RPMI7951 (cell line): ENCODE results near the gene DNAH17. TPM values are rescaled to one million over a fixed set of nuclear protein-coding genes. Genes with fewer than 3 reads are reported as not detected.

Source experiments
- DNase-seq: peaks from one replicate; pipeline ENCODE4 v3.0.0-alpha.2; 2012; ENCODE audit warnings: low read depth
- total RNA-seq: library from RNA; depleted of rRNA; stranded (reverse); fragments of >200 nt; shearing (Covaris generic); gene quantifications from 2 replicates; pipeline ENCODE4 v1.2.3, GENCODE V29; 2014

Gene DNAH17
- total RNA-seq, 1 experiment from 2014 or later, result 0.12 TPM

DNA sequence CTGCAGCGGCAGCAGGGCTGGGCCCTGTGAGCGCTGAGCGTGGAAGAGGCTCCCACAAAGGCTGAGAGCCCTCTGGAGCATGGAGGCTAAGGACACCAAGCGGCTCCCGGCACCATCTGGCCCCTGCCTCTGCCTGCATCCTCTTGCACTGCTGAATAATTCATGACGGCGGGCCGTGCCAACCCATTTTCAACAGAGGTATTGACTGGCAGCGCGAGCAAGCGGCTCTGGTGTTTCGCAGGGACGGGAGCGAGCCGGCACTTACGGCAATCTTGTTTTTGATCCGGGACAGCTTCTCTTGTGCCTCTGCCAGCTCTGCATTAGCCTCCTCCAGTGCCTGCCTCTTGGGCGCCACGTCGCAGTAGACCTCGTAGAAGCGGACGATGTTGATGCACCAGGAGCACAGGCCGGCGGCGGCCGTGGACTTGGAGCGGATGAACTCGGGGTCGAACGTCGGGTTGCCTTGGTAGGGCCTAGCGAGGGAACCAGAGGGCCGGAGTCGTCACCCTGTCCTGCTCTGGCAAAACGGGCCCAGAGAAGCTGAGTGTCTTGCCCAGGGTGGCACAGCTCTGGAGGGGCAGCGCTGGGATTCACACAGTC, 118.4 kb downstream of the DNAH17 start:
- DNase-seq, result no peak

DNA sequence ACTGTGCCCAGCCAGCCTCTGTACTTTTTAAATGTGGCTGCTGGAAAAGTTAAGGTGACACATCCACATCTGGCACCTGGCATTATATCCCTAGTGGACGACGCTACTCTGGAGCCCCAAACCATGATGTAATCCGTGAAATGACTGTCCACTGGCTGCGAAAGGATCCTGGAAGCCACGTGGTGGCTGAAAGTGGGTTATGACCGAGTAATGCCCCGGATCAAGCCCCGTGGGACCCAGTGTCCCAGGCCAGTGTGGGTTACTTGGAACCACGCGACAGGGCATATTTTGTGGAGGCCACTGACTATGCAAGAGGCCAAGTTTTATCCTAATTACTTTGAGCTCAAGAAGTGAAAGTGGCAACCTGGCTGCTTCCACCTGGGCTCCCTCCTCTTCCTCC, 119.1 kb downstream of the DNAH17 start:
- no peak for DNase-seq

DNA sequence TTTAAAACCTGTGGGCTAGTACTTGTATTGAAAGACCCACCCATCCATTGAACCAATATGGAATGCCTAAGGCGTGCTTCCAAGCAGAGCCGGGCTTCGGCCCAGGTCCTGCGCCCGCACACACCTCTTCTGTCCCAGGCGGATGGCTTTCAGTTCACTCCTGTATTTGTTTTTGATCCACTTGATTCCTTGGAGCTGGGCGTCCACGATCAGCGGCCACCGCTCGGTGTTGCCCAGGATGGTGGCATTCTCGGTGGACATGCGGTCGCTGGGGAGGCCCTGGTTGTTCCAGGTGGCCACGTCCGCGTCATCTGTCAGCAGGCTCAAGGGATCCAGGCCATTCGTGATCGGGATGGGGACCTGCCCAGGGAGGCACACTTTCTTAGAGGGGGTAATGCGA, 122.8 kb downstream of the DNAH17 start:
- DNase-seq, result no peak

DNA sequence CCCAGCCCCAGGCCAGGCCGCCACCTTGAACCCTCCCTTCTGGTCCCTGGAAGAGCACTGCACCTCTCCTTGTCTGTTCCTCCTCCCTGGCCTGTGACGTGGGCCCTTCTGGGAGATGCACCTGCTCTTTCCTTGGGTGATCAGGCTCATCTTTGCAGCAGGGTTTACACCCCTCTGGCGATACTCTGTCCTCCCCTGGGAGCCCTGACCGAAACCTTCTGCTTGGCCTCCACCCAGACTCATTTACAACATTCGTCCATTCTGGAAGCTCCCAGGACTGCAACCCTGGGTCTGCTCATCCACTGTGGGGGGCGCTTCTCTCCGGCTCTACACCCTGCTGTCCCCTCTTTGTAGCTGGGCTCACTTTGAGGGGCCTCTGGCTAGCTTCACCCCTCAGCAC, 125.4 kb downstream of the DNAH17 start:
- no peak for DNase-seq

DNA sequence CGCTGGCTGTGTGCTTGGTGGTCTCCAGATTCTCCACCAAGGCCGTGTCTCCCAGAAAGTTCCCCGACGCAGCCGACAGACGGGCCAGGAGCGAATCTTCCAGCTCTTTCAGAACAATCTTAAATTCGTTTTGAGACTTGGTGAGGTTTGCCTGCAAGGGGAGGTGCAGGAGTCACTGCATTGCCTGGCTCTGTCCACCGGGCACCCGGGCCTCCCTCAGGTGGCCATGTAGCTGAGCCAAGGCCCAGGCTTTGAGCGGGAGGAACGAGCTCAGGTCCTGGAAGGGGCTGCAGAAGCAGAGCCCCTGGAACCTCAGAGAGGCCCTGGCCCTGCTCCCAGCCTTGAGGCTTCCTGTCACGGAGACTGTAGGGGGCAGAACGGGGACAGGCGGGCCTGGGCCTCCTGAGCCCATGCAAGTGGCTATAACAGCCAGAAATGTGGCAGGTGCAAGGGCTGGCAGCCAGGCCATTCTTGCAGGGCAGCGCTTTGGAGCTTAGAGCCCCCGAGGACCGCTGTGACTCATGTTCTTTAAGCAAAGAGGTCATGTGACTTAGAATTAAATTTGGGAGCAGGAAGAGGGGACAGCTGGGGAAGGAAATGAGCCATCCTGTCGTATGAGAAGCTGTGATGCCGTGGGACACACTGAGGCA, 126.4 kb downstream of the DNAH17 start:
- peak; percentile 23 for DNase-seq

DNA sequence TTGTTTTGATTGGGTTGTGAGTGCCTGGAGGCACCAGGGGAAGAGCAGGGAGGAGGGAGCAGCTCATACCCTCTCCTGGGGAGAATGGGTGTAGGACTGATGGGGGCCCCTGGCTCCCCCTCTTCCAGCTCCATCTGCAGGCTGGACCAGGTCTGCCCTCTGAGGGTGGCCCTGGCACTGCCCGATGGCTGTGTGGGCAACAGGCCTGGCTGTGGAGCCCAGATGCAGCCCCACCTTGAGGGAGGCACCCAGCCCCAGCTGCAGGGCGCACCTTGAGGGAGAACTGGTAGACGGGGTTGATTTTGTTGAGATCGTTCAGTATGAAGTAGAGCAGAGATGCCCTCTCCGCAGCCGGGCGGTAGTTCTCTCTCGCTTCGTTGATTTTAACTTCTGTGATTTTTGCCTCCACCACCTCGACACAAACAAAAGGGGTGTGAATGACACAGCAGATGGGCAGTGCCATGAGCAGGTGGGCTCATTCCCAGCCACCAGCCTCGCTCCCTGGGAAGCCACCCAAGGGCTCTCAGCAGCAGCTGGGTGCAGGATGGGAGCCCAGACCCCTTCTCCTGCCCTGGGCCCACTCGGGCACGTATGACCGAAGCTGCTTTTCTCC, 127.1 kb downstream of the DNAH17 start:
- no peak for DNase-seq

DNA sequence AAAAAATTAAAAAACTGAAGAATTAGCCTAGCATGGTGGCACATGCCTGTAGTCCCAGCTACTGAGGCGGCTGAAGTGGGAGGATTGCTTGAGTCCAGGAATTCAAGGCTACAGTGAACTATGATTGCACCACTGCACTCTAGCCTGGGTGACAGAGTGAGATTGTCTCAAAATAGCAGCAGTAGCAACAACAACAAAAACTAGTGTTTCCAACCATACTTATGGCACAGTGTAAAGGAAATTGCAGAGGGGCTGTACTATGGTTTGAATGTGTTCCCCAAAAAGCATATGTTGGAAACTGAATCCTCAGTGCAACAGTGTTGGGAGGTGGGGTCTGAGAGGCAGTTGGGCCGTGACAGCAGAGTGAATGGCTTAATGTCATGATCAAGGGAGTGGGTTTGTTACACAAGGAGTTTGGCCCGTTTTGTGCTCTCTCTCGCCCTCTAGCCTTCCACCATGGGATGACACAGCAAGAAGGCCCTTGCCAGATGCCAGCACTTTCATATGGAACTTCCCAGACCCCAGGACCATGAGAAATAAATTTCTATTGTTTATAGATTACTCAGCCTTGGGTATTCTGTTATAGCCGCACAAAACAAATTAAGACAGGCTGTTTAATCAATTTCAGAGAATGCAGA, 128.7 kb downstream of the DNAH17 start:
- DNase-seq, result no peak

DNA sequence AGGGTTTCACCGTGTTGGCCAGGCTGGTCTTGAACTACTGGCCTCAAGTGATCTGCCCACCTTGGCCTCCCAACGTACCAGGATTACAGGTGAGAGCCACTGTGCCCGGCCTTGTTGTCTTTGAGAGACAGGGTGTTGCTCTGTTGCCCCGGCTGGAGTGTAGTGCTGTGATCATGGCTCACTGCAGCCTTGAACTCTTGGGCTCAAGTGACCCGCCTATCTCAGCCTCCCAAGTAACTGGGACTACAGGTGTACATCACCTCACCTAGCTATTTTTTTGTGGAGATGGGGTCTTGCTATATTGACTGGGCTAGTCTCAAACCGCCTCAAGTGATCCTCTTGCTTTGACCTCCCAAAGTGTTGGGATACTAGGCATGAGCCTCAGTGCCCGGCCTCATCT, 130.4 kb downstream of the DNAH17 start:
- no peak for DNase-seq

DNA sequence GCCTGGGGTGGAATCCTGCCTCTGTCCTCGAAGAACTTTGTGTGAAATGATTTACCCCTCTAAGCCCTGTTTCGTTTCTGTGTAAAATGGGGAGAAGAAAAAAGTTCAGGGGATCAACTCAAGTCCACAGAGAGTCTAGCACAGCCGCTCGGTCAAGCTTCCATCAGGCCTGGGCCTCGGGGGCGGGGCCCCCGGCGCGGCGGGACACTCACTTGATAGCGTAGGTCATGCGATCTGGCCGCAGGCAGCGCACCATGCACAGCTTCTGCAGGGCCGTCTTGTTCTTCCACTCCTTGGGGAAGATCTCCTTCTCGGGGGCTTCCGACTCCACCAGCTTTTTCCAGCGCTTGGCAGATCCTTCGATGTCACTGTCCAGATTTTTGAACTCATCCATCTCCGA, 132.8 kb downstream of the DNAH17 start:
- no peak for DNase-seq

DNA sequence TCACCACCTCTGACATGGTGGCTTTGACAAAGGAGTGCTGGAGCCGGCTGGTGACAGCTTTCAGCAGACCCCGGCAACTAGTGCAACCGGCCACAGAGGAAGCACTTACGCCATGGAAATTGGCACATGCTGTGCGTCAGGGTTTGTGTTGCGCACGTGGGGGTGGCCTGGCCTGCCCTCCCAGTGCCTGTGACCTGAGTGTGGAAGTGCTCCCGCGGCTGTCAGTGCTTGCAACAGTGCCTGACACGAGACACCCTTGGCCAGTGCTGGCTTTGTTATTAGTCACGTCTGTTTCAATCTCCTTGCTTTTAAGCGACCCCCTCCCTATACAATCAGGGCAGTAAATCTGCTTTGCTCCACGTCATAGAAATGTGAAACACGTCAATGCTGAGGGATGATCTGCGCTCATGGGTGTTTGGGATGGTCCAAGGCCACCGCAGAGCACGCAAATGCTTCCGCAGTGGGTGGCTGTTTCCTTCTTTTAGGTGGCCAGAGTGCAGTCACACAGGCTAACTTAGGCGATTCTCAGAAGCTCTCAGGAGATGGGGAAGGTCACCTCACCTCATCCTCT, 134.5 kb downstream of the DNAH17 start:
- no peak for DNase-seq

DNA sequence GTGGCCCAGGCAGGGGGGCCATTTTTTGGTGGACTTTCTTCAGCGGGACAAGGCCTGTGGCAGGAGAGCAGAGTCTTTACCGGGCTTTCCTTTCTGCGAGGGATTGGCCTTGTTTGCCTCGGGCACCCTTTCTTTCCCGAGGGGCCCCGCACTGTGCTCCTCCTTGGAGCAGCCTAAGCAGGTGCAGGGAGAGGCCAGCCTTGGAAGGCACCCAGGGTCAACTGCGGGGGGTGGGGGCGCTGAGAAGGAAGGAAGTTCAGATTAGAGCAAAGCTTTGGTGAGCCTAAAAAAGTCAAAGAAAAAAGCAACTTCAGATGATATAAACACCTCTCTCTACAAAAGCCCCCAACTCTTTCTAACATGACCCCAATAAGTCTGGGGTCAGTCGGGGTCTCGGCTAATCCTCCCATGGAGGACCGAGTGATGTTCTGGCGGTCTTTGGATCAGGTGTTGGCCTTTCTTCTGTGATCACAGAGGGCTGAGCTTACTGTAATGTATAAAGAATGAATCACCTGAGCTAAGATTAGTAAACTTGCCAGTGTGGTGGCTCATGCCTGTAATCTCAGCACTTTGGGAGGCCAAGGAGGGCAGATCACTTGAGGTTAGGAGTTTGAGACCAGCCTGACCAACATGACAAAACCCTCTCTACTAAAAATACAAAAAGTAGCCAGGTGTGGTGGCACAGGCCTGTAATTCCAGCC, 135.8 kb downstream of the DNAH17 start:
- no peak for DNase-seq

DNA sequence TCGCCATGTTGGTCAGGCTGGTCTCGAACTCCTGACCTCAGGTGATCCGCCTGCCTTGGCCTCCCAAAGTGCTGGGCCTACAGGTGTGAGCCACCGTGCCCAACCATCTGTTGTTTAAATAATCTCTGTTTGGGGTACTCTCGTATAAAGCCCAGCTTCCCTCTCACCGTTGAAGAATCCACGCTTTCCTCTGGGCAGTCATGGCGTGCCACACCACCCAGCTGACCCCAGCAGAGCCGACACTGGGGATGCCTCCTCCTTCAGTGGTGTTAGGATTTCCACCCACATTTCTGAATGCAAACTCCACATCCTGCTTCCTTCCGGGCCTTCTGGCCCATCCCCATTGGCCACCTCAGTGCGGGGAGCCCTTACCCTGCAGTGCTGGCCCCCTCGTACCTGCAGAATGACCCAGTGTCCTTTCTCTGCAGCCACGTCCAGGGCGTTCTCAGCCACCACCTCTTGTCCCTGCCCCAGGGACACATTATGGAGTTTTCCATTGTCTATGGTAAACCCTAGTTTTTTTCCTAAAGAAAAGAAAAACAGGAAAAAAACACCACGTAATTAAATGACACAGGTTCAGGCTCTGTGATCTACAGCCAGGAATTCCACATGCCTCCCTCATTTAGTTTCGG, 138.4 kb downstream of the DNAH17 start:
- DNase-seq, result no peak

DNA sequence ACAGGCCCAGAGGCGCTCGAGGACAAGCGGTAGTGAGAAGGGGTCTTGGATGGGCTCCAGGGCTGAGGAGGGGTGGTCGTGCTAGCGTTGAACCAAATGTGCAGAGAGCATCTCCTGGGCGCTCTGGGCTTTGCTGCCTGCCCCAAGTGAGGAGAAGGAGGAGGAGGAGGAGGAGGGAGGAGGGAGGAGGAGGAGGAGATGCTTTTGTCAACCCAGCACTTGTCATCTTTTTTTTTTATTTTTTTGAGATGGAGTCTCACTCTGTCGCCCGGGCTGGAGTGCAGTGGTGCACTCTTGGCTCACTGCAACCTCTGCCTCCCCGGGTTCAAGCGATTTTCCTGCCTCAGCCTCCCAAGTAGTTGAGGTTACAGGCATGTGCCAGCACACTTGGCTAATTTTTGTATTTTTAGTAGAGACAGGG, 138.9 kb downstream of the DNAH17 start:
- DNase-seq, result no peak

DNA sequence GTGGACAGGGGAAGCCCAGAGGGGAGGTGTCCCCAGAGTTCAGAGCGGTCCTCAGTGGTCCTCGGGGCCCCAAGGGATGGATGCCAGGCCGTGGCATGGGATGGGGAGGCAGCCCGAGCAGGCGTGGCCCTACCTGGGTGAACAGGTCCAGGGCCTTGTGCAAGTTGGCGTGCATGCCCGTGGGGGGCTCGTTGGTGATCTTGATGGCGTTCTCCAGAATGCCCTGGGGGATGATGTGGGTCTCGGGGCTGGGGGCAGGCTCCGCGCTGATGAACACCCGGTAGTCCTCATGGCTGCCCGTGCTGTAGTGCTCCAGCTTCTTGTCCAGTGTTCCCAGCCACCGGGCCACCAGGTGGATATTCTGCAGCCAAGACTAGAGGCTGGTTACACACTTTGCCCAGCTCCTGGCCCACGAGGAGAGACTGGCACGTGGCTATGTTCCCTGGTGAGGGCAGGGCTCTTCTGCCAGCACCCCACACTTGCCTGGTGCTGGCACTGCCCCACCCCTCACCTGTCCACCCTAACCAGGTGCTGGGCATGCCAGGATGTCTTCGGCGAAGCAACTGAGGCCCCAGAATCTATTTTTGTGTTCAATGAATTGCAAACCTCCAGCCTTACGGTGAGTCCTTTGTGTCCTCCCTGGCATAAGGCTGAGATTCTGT, 139.6 kb downstream of the DNAH17 start:
- DNase-seq, result no peak

DNA sequence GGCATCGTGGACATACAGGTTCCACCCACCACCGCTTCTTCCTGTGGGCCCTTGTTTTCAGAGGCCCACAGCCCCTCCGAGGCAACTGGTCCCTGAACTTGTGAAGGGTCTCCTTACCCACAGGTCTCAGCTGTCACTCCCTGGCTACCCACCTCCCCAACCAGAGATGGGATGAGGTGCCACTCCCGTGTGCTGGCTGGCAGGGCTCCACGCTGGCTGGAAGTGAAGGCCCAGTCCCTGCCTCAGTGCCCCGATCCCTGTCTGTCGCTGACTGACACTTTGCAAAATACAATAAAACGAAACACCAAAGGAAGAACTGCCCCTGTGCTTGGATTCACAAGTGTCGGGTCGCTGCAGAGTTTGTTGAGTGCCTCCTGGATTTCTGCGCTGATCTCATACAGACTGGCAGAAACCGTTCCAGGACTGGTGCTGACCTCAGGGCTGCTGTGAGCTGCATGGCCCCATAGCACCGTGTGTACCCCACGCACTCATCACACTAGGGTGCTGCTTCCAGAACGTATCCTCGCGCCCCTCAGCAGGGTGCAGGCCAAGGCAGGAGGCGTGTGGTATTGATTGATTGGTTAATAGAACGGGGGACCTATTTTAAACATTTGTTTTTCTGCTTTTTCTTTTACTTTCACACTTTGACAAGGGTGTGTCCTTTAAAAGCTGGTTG, 141.7 kb downstream of the DNAH17 start:
- no peak for DNase-seq

DNA sequence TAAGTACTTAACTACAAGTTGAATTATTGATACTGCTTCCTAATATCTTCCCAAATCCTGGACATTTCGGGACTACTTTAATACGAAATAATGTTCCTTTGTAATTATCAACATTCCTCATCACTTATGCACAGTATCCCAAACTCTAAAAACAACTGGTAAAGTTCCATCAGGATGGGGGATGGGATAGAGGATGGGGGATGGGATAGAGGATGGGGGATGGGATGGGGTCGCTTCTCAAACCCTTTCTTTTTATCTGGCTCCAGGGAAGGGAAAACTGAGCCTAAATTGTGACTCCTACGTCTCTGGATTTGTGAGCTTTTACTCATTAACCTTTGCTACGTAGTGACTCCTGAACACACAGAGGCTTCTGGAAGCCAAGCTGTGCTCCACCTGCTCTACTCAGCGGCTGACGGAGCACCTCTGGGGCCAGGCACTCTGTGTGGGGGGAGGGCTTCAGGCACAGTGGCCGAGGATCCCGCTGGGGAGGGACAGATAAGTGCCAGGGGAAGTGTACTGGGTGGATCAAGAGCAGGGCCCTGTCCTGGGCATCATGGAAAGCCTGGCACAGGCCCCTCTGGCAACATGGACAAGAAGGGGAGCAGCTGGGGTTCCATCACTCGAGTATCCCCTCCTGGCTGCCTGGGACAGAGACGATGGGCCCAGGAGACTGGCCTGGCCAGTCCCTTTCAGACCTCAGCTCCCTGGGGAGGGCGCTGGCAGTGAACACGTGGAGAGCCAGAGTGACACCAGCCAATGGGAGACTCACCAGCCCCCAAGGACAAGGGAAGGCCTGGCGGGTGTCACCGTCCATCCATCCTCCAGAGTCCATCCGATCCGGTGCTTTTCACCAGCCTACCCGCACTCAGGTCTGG, 142.5 kb downstream of the DNAH17 start:
- no peak for DNase-seq

DNA sequence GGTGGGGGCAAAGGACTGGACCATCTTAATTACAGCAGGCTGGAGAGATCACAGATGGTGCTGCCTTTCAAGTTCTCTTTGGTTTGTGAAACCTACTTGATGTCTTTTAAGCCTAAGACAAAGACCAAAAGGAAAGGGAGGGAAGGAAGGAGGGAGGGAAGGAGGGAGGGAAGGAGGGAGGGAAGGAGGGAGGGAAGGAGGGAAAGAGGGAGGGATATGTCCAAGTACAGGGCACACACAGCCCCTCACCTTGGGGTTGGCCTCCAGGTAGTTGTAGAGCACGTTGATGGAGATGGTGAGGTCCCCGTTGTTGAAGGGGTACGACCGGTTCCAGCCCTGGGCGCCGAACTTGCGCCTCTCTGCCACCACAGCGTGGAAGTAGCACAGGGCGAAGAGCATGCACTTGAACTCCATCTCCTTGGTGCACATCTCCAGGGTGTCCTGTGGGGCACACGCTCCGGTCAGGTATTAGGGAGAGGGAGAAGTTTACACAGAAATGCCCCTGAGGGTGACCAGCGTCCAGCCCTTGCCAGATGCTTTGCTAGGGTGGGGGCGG, 143.3 kb downstream of the DNAH17 start:
- no peak for DNase-seq

DNA sequence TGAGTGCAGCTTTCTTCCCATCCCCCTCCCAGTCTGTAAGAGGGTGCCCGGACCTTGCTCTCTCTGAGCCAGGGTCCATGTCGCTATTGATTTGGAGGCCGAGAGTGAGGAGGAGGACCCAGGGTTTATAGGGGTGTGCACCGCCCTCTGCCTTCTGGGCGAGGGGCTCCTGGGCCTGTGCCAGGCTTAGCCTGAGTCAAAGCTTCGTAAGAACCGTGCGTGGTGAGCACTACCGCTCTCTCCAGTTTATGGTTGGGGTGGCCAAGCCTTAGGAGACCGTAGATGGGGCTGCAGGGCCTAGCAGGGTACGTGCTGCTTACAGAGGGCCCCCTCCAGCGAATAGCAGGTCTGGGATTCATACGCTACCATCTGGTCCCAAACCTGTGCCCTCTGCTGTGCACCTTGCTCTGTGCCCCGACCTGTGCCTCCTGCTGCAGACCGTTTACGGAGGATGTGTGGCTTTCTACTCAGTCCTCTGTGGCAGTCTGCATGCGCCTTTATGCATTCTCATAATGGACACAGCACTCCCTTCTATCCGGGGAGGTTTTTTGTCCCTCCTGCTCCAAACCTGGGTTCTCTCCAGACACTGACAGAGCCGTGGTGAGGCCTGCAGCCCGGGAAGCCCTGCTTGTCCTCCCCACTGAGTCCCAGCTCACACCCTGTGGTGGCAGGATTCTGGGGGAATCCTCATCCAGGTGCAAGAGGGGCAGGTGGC, 144.0 kb downstream of the DNAH17 start:
- DNase-seq, result no peak
